HFFc6 (cell line): ENCODE data around the gene IL1RL2. TPM values are rescaled to one million over a fixed set of nuclear protein-coding genes. Genes with fewer than 3 reads are reported as not detected.

Experiments
- DNase-seq: peaks from one replicate; pipeline ENCODE4 v3.0.0-alpha.2; 2018
- H3K27ac Mint-ChIP-seq: 2 replicates; pipeline ENCODE4 v1.8.0; 2020; ENCODE audit warnings: mild to moderate bottlenecking, mixed read lengths
- H3K27me3 Mint-ChIP-seq: 2 replicates; pipeline ENCODE4 v1.8.0; 2021; ENCODE audit warnings: mild to moderate bottlenecking, moderate library complexity, mixed read lengths; ENCODE audit not compliant: insufficient read depth
- H3K36me3 Mint-ChIP-seq: 2 replicates; pipeline ENCODE4 v1.8.0; 2021; ENCODE audit warnings: low read depth, mixed read lengths
- H3K4me1 Mint-ChIP-seq: 2 replicates; pipeline ENCODE4 v1.8.0; 2020; ENCODE audit warnings: low read depth, mixed read lengths
- H3K4me3 Mint-ChIP-seq: 2 replicates; pipeline ENCODE4 v1.8.0; 2020; ENCODE audit warnings: mild to moderate bottlenecking, moderate library complexity, mixed read lengths
- H3K9me3 Mint-ChIP-seq: 2 replicates; pipeline ENCODE4 v1.8.0; 2020; ENCODE audit warnings: mild to moderate bottlenecking, mixed read lengths
- CTCF ChIP-seq: fragments of 200-600 bp; sonication (generic); IDR thresholded peaks from 2 replicates; pipeline ENCODE4 v1.5.0; 2021; ENCODE audit warnings: antibody characterized with exemption, mild to moderate bottlenecking
- total RNA-seq, 6 experiments: library from RNA; stranded (reverse); fragmentation: NEBNext Ultra II Directional; extraction: Animal tissue kit (Norgen Biotek cat#: 25700); gene quantifications; 2 replicates in 1 of 6; 3 replicates in 5 of 6; pipeline ENCODE4 v1.2.3, GENCODE V29; 2021

IL1RL2 gene
- total RNA-seq, 6 experiments from 2014 or later = not detected

GRCh38 chr2:102226612-102227391, 40.0 kb downstream of the IL1RL2 start:
- peak; percentile 15 for DNase-seq
- H3K27ac Mint-ChIP-seq = peak overlapping the region; percentile 99
- H3K4me3 Mint-ChIP-seq = peak overlapping the region; percentile 83
- peaks cover 5% of the 10 kb centered on the region for H3K27me3 Mint-ChIP-seq
- H3K4me1 Mint-ChIP-seq = peaks cover 47% of the 10 kb centered on the region
- H3K36me3 Mint-ChIP-seq = peaks cover 9% of the 10 kb centered on the region; the same call in 1 of the 2 replicates
- H3K9me3 Mint-ChIP-seq = no peaks in the 10 kb centered on the region
- no peak for TF ChIP-seq CTCF

DNA sequence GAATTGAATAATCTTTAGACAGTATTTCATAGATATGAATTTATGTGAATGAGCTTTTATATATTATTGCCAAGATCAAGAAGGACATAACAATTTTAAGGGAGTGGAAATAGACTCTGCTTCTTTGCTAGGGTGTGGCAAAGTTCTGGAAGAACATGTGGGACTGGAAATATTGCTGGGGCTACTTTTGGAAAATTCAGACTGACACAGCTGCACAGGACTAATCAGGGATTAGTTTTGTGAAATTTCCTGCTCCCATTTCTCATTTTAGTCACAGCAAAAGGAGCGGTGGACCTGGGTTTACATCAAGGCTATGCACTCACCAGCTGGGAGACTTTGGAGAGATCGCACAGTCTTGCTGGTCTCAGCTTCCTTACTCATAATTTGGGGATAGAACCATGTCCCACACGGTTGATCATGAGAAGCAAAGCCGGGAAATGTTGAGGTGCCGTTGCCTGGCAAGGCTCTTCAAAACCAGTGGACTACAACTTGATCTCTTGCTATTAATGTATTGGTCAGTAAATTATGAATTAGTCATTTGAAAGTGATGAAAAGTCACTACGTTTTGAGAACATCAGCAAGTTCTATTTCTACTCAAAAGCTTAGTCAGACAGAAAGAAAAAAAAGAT, 42.4 kb downstream of the IL1RL2 start:
- no peak overlapping the region; the same call in 1 of the 2 replicates for H3K27ac Mint-ChIP-seq
- peaks cover 4% of the 10 kb centered on the region; the same call in 1 of the 2 replicates for H3K36me3 Mint-ChIP-seq
- TF ChIP-seq CTCF = no peak
- H3K4me3 Mint-ChIP-seq = no peak overlapping the region
- peaks cover 49% of the 10 kb centered on the region for H3K4me1 Mint-ChIP-seq
- no peak for DNase-seq
- no peaks in the 10 kb centered on the region for H3K9me3 Mint-ChIP-seq
- H3K27me3 Mint-ChIP-seq = peaks cover 3% of the 10 kb centered on the region

DNA sequence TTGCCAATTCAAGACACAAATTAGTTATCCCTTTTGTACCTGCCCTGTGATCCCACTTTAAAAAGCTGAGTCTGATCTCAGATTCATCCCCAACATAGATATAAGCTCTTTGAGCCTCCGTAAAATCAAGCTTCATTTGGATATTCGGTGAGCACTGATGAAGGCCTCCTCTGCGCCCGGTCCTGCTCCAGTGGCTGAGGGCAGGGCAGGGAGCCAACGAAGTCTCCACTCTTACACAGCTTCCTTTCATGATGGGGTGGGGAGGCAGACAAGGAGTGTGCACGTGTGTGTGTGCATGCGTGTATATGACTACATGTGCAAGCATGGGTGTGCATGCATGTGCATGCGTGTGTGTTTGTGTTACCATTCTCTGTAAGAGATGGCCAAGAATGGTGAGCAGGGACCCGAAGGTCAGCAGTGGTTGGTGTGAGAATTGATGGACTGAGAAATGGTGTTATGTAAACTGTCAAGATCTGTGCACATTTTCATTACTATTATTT, 43.6 kb downstream of the IL1RL2 start:
- H3K4me3 Mint-ChIP-seq = no peak overlapping the region
- peaks cover 3% of the 10 kb centered on the region for H3K27me3 Mint-ChIP-seq
- TF ChIP-seq CTCF = no peak
- no peak for DNase-seq
- H3K36me3 Mint-ChIP-seq = peaks cover 4% of the 10 kb centered on the region; the same call in 1 of the 2 replicates
- H3K4me1 Mint-ChIP-seq = peaks cover 49% of the 10 kb centered on the region
- H3K9me3 Mint-ChIP-seq = no peaks in the 10 kb centered on the region
- no peak overlapping the region for H3K27ac Mint-ChIP-seq

- Mint-ChIP-seq H3K27me3 (no peaks in the 10 kb centered on the region; the same call in 1 of the 2 replicates), H3K4me3 (no peak overlapping the region), H3K4me1 (peaks cover 32% of the 10 kb centered on the region), H3K36me3 (peaks cover 4% of the 10 kb centered on the region; the same call in 1 of the 2 replicates), H3K27ac (no peak overlapping the region), H3K9me3 (no peaks in the 10 kb centered on the region)
- TF ChIP-seq CTCF = no peak
- no peak for DNase-seq
Measured at GRCh38 chr2:102233132-102233884, 46.5 kb downstream of the IL1RL2 start.

DNA sequence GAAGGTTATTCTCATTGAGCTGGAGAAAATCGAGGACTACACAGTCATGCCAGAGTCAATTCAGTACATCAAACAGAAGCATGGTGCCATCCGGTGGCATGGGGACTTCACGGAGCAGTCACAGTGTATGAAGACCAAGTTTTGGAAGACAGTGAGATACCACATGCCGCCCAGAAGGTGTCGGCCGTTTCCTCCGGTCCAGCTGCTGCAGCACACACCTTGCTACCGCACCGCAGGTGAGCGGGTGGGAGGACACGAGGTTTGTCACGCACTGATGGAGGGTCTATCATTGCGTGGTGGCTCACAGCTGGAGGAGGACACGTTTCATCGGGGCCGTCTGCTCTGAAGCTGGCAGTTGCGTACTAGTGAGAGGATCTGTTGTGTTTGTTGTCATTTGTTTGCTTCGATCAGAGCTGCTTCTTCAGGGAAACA, 48.2 kb downstream of the IL1RL2 start:
- H3K27me3 Mint-ChIP-seq = no peaks in the 10 kb centered on the region; the same call in 1 of the 2 replicates
- no peak overlapping the region for H3K4me3 Mint-ChIP-seq
- no peaks in the 10 kb centered on the region for H3K9me3 Mint-ChIP-seq
- peaks cover 4% of the 10 kb centered on the region; the same call in 1 of the 2 replicates for H3K36me3 Mint-ChIP-seq
- DNase-seq = no peak
- H3K4me1 Mint-ChIP-seq = peaks cover 29% of the 10 kb centered on the region
- no peak for TF ChIP-seq CTCF
- no peak overlapping the region for H3K27ac Mint-ChIP-seq
